ENCODE results near the gene DOCK4.

The DOCK4 gene

GRCh38 chr7:112083776-112084355 lies 122.3 kb downstream of the DOCK4 start:
- Histone ChIP-seq H3K9me3 (ENCODE audit: insufficient read depth, low read length) (no peaks in the 10 kb centered on the region), H3K36me3 (ENCODE audit: insufficient read depth, insufficient read length, low read length) (no peaks in the 10 kb centered on the region), H3K4me3 (ENCODE audit: insufficient read length, low read depth) (no peak overlapping the region), H3K4me1 (ENCODE audit: insufficient read depth, insufficient read length) (no peaks in the 10 kb centered on the region), H3K9ac (ENCODE audit: insufficient read length, low read depth) (no peak overlapping the region), H3K27me3 (ENCODE audit: insufficient read depth, insufficient read length) (no peaks in the 10 kb centered on the region)
- no peak for TF ChIP-seq ZNF274 (IDR thresholded peaks at IDR 0.05; ENCODE audit: low read depth, low read length)
- TF ChIP-seq SUZ12 (IDR thresholded peaks at IDR 0.05; ENCODE audit: extremely low read depth, insufficient read depth, insufficient read length), result no peak
- TF ChIP-seq YY1 (IDR thresholded peaks at IDR 0.05; ENCODE audit: insufficient read depth, insufficient read length), result no peak
- DNase-seq (ENCODE audit: low read depth, low spot score), result no peak

- Histone ChIP-seq H3K4me3 (ENCODE audit: insufficient read length, low read depth) (no peak overlapping the region), H3K4me1 (ENCODE audit: insufficient read depth, insufficient read length) (no peaks in the 10 kb centered on the region), H3K27me3 (ENCODE audit: insufficient read depth, insufficient read length) (no peaks in the 10 kb centered on the region), H3K36me3 (ENCODE audit: insufficient read depth, insufficient read length, low read length) (no peaks in the 10 kb centered on the region), H3K9me3 (ENCODE audit: insufficient read depth, low read length) (no peaks in the 10 kb centered on the region), H3K9ac (ENCODE audit: insufficient read length, low read depth) (no peak overlapping the region)
- DNase-seq (ENCODE audit: low read depth, low spot score), result no peak
- TF ChIP-seq ZNF274 (IDR thresholded peaks at IDR 0.05; ENCODE audit: low read depth, low read length) (no peak), YY1 (IDR thresholded peaks at IDR 0.05; ENCODE audit: insufficient read depth, insufficient read length) (no peak), SUZ12 (IDR thresholded peaks at IDR 0.05; ENCODE audit: extremely low read depth, insufficient read depth, insufficient read length) (no peak)
Measured at GRCh38 chr7:112082306-112082705, 123.9 kb downstream of the DOCK4 start.

DNA sequence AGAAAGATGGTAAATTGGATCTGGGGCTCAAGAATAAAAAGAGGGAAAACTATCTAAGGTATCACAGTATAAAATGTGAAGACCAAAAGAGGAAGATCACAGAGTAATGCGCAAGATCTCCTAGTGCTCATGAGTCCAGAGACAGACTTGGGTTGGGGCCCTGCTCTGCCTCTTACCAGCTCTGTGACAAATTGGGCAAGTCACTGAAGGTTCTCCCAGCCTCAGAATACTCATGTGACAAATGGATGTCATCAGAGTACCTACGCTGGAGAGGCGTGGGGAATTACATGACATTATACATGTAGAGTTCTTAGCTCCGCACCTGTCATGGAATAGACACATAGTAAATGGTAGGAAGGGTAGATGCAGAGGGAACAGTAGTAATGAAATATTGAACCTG lies 124.4 kb downstream of the DOCK4 start:
- Histone ChIP-seq H3K36me3 (ENCODE audit: insufficient read depth, insufficient read length, low read length) (no peaks in the 10 kb centered on the region), H3K4me1 (ENCODE audit: insufficient read depth, insufficient read length) (no peaks in the 10 kb centered on the region), H3K4me3 (ENCODE audit: insufficient read length, low read depth) (no peak overlapping the region), H3K9me3 (ENCODE audit: insufficient read depth, low read length) (no peaks in the 10 kb centered on the region), H3K9ac (ENCODE audit: insufficient read length, low read depth) (no peak overlapping the region), H3K27me3 (ENCODE audit: insufficient read depth, insufficient read length) (no peaks in the 10 kb centered on the region)
- TF ChIP-seq ZNF274 (IDR thresholded peaks at IDR 0.05; ENCODE audit: low read depth, low read length) (no peak), SUZ12 (IDR thresholded peaks at IDR 0.05; ENCODE audit: extremely low read depth, insufficient read depth, insufficient read length) (no peak), YY1 (IDR thresholded peaks at IDR 0.05; ENCODE audit: insufficient read depth, insufficient read length) (no peak)
- DNase-seq (ENCODE audit: low read depth, low spot score), result no peak

DNA sequence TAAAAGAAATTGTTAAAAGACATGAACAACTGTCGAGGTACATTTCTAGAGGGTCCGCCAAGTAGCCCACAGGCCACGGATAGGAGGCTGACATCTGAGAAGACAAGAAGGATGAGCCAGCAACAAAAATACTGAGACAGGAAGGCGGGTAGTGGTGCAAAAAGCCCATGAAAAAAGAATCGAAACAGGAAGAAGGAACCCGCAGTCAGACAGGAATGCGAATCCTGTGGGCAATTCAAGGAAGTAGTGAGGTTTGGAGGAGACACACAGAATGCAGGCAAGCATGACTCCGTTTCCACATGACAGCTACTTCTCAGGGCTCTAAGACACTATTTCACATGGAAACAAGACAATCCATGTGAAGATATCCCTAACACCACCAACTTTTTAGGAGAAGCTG lies 125.2 kb downstream of the DOCK4 start:
- no peak for DNase-seq (ENCODE audit: low read depth, low spot score)
- Histone ChIP-seq H3K27me3 (ENCODE audit: insufficient read depth, insufficient read length) (no peaks in the 10 kb centered on the region), H3K4me1 (ENCODE audit: insufficient read depth, insufficient read length) (no peaks in the 10 kb centered on the region), H3K36me3 (ENCODE audit: insufficient read depth, insufficient read length, low read length) (no peaks in the 10 kb centered on the region), H3K9ac (ENCODE audit: insufficient read length, low read depth) (no peak overlapping the region), H3K9me3 (ENCODE audit: insufficient read depth, low read length) (no peaks in the 10 kb centered on the region), H3K4me3 (ENCODE audit: insufficient read length, low read depth) (no peak overlapping the region)
- TF ChIP-seq YY1 (IDR thresholded peaks at IDR 0.05; ENCODE audit: insufficient read depth, insufficient read length), result no peak
- TF ChIP-seq ZNF274 (IDR thresholded peaks at IDR 0.05; ENCODE audit: low read depth, low read length), result no peak
- TF ChIP-seq SUZ12 (IDR thresholded peaks at IDR 0.05; ENCODE audit: extremely low read depth, insufficient read depth, insufficient read length), result no peak

DNA sequence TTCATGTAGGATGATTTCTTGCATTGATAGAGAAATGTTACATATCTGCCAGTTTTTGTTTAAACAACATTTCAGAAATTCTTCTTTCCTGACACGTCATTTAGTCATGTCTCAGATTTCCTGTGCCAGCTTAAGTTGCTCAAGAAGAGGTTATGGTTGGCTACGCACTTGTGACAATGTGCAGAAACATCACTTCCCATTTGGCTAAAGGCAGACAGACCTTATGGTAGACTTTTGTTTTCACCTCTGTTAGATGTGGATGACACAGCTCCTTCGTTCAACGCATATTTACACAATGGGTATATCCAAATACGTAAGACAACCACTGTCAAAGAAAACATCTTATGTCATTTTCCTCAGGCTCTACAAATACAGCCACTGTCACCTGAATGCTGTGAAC lies 125.8 kb downstream of the DOCK4 start:
- Histone ChIP-seq H3K4me1 (ENCODE audit: insufficient read depth, insufficient read length) (no peaks in the 10 kb centered on the region), H3K27me3 (ENCODE audit: insufficient read depth, insufficient read length) (no peaks in the 10 kb centered on the region), H3K4me3 (ENCODE audit: insufficient read length, low read depth) (no peak overlapping the region), H3K9me3 (ENCODE audit: insufficient read depth, low read length) (no peaks in the 10 kb centered on the region), H3K36me3 (ENCODE audit: insufficient read depth, insufficient read length, low read length) (no peaks in the 10 kb centered on the region), H3K9ac (ENCODE audit: insufficient read length, low read depth) (no peak overlapping the region)
- DNase-seq (ENCODE audit: low read depth, low spot score), result no peak
- TF ChIP-seq YY1 (IDR thresholded peaks at IDR 0.05; ENCODE audit: insufficient read depth, insufficient read length) (no peak), ZNF274 (IDR thresholded peaks at IDR 0.05; ENCODE audit: low read depth, low read length) (no peak), SUZ12 (IDR thresholded peaks at IDR 0.05; ENCODE audit: extremely low read depth, insufficient read depth, insufficient read length) (no peak)

DNA sequence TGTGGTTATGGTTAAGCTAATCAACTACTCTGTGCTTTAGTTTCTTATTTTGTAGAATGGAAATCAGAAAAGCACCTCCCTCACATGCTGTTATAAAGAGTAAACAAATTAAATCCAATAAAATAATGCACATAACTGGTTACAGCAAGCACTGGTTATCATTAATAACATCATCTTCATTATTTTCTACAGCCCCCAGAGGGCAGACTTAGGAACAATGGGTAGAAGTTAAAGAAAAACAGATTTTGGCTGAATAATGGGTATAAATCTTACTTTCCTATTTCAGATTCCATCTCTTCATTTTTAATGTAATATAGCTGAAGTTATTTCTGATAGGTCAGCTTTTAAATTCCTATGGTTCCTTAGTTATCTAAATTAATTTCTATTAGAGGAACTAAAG lies 126.5 kb downstream of the DOCK4 start:
- Histone ChIP-seq H3K9ac (ENCODE audit: insufficient read length, low read depth) (no peak overlapping the region), H3K36me3 (ENCODE audit: insufficient read depth, insufficient read length, low read length) (no peaks in the 10 kb centered on the region), H3K9me3 (ENCODE audit: insufficient read depth, low read length) (no peaks in the 10 kb centered on the region), H3K27me3 (ENCODE audit: insufficient read depth, insufficient read length) (no peaks in the 10 kb centered on the region), H3K4me1 (ENCODE audit: insufficient read depth, insufficient read length) (no peaks in the 10 kb centered on the region), H3K4me3 (ENCODE audit: insufficient read length, low read depth) (no peak overlapping the region)
- no peak for TF ChIP-seq YY1 (IDR thresholded peaks at IDR 0.05; ENCODE audit: insufficient read depth, insufficient read length)
- no peak for TF ChIP-seq ZNF274 (IDR thresholded peaks at IDR 0.05; ENCODE audit: low read depth, low read length)
- no peak for TF ChIP-seq SUZ12 (IDR thresholded peaks at IDR 0.05; ENCODE audit: extremely low read depth, insufficient read depth, insufficient read length)
- DNase-seq (ENCODE audit: low read depth, low spot score), result no peak

DNA sequence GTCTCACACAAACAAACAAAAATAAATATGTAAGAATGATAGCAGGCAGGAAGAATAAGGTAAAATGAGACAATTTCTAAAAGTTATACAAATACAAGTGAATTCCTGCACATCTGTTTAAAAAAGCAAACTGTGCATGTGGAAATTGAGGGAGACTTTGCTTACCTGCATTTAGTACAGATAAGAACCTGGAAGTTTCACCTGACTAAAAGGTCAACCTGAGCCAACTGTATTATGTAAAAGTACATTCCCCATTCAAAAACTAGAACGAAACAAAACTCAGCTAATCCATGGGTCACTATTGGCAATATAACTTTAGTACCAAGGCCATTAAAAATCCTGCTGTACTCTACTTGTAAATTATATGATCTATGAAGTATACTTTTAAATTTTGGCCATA lies 127.1 kb downstream of the DOCK4 start:
- Histone ChIP-seq H3K9me3 (ENCODE audit: insufficient read depth, low read length) (no peaks in the 10 kb centered on the region), H3K36me3 (ENCODE audit: insufficient read depth, insufficient read length, low read length) (no peaks in the 10 kb centered on the region), H3K4me1 (ENCODE audit: insufficient read depth, insufficient read length) (no peaks in the 10 kb centered on the region), H3K4me3 (ENCODE audit: insufficient read length, low read depth) (no peak overlapping the region), H3K9ac (ENCODE audit: insufficient read length, low read depth) (no peak overlapping the region), H3K27me3 (ENCODE audit: insufficient read depth, insufficient read length) (no peaks in the 10 kb centered on the region)
- no peak for TF ChIP-seq ZNF274 (IDR thresholded peaks at IDR 0.05; ENCODE audit: low read depth, low read length)
- TF ChIP-seq YY1 (IDR thresholded peaks at IDR 0.05; ENCODE audit: insufficient read depth, insufficient read length), result no peak
- TF ChIP-seq SUZ12 (IDR thresholded peaks at IDR 0.05; ENCODE audit: extremely low read depth, insufficient read depth, insufficient read length), result no peak
- DNase-seq (ENCODE audit: low read depth, low spot score), result no peak

Measured in NT2/D1 (cell line).